ENCODE results near the gene EEFSEC.

EEFSEC gene

DNA sequence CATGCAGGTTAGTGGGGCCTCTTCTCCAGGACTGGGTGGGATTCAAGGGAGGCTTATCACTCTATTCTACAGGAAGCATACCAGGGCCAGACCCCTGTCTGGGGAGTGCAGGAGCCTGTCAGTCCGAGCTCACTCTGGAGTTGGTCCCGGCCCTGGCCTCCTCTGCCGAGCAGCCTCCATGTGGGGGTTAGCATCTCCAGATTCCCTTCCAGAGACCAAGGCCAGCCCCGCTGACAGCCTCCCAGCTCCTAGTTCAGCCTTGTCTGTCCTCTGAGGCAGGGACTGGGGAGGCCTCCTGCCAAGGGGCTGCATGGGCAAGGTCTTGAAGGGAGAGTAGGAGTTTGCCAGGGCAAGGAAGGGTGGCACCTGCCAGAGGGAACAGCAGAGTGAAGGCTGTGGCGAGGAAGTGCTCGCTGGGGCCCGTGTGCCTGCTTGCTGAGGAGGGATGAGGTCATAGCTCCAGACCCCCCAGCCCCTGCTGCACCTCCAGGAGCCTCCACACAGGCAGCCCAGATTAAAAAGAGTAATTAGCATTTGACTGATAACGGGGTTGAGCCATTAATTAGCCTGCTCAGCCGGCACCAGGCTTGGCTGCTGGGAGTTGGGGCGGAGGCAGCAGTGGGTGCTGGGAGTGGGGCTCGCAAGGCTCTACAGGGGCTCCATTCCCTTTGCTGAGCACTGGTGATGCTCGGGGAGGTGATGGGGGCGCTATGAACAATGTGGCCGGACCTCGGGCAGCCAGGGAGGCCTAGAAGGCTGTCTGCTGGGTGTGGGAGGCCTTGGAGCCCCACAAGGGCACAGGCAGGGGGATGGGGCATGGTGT lies 259.1 kb downstream of the EEFSEC start:
- TF ChIP-seq, protein P1, sequence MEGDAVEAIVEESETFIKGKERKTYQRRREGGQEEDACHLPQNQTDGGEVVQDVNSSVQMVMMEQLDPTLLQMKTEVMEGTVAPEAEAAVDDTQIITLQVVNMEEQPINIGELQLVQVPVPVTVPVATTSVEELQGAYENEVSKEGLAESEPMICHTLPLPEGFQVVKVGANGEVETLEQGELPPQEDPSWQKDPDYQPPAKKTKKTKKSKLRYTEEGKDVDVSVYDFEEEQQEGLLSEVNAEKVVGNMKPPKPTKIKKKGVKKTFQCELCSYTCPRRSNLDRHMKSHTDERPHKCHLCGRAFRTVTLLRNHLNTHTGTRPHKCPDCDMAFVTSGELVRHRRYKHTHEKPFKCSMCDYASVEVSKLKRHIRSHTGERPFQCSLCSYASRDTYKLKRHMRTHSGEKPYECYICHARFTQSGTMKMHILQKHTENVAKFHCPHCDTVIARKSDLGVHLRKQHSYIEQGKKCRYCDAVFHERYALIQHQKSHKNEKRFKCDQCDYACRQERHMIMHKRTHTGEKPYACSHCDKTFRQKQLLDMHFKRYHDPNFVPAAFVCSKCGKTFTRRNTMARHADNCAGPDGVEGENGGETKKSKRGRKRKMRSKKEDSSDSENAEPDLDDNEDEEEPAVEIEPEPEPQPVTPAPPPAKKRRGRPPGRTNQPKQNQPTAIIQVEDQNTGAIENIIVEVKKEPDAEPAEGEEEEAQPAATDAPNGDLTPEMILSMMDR (IDR thresholded peaks at IDR 0.05; ENCODE audit: extremely low read depth, missing control alignments), result no peak
- no peak for DNase-seq (ENCODE audit: low spot score)

DNA sequence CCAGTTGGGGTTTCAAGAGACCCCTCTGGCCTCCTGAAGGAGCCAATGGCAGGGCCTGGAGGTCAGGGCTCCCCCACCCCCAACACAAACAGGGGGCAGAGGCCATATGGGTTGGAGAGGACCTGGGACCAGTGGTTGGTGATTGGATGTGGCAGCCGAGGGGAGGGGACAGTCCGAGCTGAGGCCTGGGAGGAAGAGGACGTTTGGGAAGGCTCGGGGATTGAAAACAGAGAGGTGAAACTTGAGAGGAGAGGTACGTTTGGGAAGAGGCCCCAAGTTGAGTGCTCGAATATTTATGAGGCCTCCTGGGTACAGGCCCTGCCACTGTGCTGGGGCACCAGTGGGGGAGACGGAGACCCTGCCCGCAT lies 259.7 kb downstream of the EEFSEC start:
- no peak for DNase-seq (ENCODE audit: low spot score)
- TF ChIP-seq, protein P1 (IDR thresholded peaks at IDR 0.05; ENCODE audit: extremely low read depth, missing control alignments), result no peak

DNA sequence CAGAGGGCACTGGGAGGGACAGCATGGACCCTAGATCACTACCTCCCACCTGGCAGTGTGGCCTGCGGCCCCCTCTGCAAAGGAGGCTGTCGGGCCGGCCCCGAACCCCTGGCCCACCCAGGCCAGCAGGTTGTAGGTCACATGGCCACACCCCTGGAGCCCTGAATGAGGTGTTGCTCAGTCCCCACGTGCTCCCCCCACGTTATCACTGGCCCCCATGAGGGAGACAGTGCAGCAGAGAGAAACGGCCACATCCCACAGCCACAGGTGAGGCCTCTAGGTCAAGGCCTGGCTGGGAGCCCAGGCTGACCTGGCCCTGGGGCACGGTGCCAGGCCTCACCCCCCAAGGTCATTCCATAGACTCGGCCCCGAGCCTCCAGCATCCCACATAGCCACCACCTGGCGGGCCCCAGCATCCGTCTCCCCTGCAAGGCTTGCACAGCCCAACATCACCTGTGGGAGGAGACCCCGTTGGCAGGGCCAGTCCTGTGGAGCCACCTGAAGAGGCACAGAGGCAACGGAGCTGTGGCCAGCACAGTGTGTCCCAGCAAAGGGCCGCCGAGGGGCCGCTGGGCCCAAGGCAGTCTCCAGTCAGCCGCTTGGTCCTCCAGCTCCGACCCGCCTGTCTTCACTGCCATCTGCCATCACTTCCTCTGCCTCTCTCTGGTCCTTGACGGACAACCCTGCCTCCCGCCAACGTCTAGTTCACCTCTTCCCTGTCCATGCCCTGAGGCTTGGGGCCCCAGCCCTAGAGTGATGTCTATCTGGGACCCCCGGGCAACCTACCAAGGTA lies 260.3 kb downstream of the EEFSEC start:
- no peak for DNase-seq (ENCODE audit: low spot score)
- TF ChIP-seq, protein P1 (IDR thresholded peaks at IDR 0.05; ENCODE audit: extremely low read depth, missing control alignments), result no peak

DNA sequence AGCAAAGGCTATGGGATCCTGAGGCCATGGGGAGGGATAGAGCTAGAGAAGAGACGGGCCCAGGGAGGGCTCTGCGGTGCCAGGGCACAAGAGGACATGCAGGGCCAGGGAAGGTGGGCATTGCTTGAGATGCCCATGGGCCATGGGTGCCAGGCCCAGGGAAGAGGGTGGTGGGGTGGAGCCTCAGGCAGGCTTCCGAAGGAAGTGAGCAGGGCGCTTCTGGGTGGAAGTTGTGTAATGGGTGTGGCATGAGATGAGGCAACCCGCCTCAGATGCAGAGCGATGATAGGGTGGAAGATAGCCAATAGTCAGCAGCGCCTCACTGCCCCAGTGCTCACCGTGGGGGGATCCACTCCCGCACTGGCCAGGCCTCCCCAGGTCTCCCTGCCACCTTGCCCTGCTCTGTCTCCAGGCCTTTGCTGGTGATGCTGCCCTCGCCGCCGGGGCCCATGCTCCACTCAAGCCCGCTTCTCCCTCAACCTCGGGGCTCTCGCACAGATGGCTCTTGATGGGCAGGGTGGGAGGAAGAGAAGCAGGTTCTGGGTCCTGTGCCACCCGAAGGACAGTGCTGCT lies 262.0 kb downstream of the EEFSEC start:
- TF ChIP-seq, protein P1 (IDR thresholded peaks at IDR 0.05; ENCODE audit: extremely low read depth, missing control alignments), result no peak

DNA sequence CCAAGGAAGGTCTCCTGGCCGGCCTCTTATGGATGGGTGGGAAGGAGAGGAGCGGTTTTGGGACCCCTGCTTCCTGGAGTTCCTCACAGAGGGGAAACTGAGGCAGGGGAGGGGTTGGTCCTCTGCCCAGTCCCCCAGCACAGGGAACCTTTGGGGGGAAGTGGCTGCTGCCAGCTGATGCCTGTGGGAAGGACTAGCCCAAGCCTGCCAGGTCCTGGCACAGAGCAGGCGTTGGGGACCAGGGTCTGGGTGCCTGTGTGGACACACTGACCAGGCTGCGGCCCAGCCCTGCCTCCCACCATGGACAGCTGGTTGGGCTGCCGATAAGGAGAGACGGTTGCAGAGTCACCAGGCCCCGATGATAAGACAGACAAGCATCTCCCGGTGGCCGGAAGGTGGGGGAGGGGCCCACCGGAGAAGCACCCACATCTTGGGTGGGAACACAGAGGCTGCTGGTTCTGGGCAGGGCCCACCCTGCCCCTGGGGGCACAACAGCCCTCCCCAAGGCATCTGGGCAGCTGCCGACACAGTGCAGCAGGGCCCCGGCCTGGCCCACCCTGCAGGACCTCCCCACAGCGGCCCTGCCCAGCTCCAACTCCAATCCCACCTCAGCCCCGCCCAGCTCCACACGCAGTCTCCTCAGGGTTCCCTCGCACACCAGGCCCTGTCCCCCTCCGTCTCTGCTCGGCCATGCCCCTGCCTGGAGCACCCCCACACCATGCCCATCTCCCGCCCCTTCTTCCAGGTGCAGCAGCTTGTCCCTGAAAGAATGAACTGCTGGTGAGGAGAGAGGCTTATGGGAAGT lies 262.7 kb downstream of the EEFSEC start:
- DNase-seq (ENCODE audit: low spot score), result no peak
- TF ChIP-seq, protein P1 (IDR thresholded peaks at IDR 0.05; ENCODE audit: extremely low read depth, missing control alignments), result no peak

More for the DNA sequence above, 262.0 kb downstream of the EEFSEC start:
- no peak for DNase-seq (ENCODE audit: low spot score)

DNA sequence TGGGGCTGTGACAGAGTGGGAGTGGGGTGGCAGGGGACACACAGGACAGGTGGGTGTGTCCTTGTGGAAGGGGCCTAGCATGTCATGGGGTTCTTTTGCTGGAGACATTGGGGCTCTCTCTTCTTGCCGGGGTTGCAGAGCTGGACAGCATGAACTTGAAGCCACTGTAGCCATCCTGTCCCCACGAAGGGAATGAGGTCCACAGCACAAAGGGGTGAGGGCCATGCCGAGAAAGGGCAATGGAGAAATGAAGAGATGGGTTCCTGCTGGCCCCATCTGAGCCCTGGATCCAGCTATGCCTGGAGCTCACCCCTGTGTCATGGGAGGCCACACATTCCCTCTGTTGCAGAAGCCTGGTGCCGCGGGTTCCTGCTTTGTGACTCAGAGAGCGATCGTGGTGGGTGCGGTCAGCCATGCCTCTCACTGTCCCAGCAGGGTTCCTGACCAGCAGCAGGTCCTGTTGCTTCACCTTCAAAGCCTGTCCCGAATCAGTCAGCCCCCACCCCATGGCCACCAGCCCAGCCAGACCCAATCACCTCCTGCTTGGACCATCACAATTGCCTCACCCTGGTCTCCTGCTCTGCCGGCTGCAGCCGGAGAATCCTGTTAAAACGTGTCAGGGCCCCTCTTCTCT lies 263.4 kb downstream of the EEFSEC start:
- no peak for DNase-seq (ENCODE audit: low spot score)
- TF ChIP-seq, protein P1 (IDR thresholded peaks at IDR 0.05; ENCODE audit: extremely low read depth, missing control alignments), result no peak

All from GM20000 (cell line).